Kidney tubule cell (primary cell): ENCODE data around the gene PLAA.

Experiments used
- DNase-seq: peaks from one replicate; pipeline ENCODE4 v3.0.0-alpha.2; 2018; ENCODE audit warnings: low spot score

The PLAA gene

DNA sequence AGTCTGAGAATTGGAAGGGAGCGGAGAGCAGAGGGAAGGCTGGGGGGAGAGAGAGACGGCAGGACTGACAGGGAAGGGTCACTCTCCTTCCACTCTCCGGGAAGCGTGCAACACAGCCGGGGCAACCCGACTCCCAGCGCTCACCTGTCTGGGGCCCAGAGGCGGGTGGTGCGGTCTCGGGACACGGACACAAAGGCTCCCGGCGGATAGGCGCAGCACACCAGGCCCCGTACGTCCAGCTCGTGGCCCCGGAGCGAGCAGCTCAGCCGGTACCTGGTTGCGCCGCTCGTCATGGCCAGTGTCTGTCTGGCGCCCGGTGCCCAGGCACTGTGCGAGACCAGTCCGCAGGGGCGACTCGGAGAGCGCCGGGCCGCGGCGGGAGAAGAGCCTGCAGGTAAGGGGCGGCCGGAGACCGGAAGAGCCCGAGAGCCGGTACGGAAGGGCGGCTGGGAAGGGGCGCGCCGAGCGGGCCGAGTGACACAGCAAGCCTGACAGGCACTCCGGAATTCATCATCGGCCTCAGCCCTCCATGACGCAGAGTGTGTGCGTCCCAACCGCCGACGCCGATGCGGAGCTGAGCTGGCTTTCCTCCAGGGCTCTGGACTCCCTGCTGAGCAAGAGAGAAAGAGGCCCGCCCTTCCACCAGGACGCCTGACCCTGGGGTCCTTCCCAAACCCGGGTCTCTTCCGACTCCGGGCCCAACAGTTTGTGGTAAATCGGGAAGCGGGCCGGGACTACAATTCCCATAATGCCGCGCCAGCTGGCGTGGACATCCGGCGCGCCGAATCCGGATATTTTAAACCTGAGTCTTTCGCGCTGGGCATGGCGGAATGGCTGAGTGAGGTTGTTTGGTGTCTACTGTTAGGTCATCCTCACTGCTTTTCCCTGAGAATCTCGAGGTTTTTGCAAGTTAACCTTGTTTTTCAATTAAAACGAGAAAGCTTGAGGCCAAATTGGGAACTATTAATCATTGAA lies at the start of gene PLAA:
TSS of gene PLAA (minus strand) at position 490 of the 975 bp plus-strand sequence. CDS start at position 293, 197 bp downstream.
- peak; percentile 94 for DNase-seq

- no peak for DNase-seq
These were observed 48.8 kb upstream of the PLAA start for GRCh38 chr9:26995810-26996209.

DNA sequence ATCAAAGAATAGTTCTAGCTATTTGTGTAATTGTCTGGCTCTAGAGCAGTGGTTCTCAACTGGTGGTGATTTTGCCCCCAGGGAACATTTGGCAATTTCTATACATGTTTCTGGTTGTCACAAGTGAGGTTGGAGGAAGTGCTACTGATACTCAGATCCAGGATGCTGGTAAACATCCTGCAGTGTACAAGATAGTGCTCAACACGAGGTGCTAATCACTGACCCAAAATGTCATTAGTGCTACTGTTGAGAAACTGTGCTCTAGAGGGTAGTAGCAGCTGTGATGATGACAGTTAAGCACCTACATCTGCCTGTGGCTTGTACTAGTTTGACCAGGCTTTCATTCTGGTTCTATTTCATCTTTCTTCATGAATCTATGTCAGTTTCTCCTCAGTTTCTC lies 36.3 kb upstream of the PLAA start:
- DNase-seq, result no peak

- peak; percentile 51 for DNase-seq
These were observed 29.0 kb upstream of the PLAA start for GRCh38 chr9:26975728-26976707.

- DNase-seq, result no peak
These were observed 27.9 kb upstream of the PLAA start for GRCh38 chr9:26974927-26975326.

DNA sequence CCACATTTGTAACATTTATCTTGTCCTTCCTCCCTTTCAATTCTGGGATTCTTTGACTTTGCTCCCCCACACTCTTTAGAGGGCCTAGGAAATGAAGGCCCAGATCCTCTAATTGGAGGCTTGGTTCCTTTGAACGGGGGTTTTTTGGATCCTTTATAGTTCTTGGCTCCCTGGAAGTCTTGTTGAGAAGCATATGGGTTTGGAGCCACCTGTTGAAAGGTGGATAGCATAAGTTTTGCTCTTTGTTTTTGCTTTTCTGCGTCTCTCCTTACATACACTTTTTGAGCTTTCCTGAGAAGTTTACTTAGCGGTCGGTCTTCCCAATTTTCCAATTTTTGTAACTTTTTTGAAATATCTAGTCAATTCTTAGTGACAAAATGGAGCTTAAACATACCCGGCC lies 26.9 kb upstream of the PLAA start:
- no peak for DNase-seq

GRCh38 chr9:26971721-26972120 lies 24.7 kb upstream of the PLAA start:
- no peak for DNase-seq

GRCh38 chr9:26956860-26957233 lies 9.8 kb upstream of the PLAA start:
- DNase-seq, result no peak

DNA sequence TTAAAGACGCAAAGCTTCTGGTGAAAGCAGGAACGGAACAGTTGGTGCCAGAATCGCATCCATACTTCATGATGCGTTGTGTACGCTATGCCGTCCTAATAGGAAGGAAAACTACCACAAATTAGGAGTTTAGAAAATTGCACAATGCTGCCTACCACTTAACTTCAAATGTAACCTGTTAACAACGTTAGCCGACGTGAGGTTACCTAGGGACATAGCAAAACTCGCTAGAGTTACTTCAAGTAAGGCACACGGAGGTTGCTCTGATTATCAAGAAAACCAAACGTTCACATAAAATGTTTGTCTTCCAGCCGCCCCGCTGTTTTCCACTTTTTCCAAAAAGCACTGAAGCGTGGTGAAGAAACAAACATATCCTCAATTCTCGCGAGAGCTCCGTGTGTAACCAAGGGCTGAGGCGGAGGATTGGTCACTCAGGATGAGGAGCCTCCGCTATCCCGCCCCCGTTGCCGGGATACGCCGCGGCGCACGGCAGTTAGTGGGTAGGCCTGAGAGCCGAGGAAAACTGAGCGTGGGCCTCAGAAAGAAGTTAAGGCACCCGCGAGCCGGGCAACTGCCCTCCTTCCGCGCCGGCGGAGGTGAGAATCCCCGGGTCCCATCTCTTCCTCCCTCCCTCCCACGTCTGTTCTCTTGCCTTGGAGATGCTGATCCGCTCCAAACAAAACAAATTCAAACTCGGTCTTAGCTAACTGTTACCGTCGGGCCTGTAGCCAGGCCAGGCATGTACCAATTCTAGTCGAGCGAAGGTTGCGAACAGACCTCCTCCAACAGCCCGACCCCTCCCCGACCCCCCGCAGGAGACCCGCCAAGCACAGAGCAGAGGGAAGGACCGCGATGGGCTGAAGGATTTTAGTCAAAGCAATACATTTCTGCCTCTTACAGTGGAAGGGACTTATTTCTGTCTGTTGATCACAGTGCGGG lies 9.1 kb upstream of the PLAA start, which contains the start of gene IFT74:
TSS of gene IFT74 (plus strand) at position 492 of the 939 bp plus-strand sequence. CDS start 5,556 bp downstream, outside the sequence.
- DNase-seq, result peak; percentile 97

- DNase-seq, result peak; percentile 31
These were observed 8.3 kb upstream of the PLAA start for GRCh38 chr9:26955222-26955903.

GRCh38 chr9:26954050-26954508 lies 7.0 kb upstream of the PLAA start:
- DNase-seq, result peak; percentile 42

- DNase-seq, result no peak
These were observed 4.8 kb upstream of the PLAA start for GRCh38 chr9:26951794-26952193.

DNA sequence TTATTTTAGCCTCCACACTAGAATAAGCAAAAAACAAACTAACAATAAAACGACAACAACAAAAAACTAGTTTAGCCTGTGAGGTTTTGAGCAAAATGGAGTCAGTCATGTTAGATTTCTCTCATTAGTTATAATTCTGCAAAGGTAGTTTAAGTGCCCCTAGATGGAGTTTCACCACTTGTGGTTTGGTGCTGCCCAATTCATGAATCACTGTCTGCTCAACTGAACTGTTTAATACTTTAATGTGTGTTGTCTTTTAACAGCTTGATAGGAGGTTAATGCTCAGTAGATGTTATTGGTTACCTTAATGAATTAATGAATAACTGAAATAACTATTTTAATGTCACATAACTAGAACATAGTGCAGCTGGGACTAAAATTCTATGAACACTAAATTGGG lies 3.5 kb upstream of the PLAA start:
- peak; percentile 41 for DNase-seq

- peak; percentile 51 for DNase-seq
These were observed 2.6 kb upstream of the PLAA start for GRCh38 chr9:26949637-26950069.

DNA sequence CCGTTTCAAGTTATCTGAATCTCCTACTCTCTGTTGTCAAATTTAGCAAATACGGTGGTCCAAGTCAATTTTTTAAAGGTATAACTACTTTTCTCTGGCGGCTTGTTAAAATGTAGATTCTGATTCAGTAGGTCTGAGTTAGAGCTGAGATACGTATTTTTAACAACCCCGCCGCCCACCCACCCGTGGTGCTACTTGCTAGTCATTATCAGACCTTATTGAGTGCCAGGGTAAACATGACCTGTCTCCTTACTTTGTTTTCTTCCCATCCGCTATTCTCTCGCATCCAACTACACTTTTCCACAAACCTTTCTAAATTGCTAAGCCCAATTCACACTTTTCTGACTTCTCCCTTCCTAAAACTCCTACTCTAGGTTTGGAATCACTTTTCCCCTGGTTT lies 694 bp upstream of the PLAA start:
- no peak for DNase-seq

GRCh38 chr9:26945591-26945990 lies 1.5 kb downstream of the PLAA start:
- peak; percentile 3 for DNase-seq

DNA sequence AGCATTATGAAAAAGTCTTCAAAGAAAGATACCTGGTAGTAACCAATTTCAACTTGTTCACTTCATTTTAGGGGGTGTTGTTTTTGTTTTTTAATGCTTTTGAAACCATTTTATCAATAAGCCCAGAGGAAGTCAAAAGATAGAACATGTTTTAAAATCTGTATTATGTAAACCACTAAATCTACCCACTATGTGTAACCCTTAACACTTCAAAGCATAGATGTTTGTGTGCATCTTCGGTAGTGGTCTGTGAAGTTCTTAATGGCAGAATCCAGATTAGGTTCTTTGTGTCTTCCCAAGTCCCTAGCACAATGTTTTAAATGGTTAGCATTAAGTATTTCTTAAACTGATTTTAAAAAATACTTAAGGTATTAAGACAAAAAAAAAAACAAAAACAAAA lies 6.3 kb downstream of the PLAA start:
- no peak for DNase-seq

DNA sequence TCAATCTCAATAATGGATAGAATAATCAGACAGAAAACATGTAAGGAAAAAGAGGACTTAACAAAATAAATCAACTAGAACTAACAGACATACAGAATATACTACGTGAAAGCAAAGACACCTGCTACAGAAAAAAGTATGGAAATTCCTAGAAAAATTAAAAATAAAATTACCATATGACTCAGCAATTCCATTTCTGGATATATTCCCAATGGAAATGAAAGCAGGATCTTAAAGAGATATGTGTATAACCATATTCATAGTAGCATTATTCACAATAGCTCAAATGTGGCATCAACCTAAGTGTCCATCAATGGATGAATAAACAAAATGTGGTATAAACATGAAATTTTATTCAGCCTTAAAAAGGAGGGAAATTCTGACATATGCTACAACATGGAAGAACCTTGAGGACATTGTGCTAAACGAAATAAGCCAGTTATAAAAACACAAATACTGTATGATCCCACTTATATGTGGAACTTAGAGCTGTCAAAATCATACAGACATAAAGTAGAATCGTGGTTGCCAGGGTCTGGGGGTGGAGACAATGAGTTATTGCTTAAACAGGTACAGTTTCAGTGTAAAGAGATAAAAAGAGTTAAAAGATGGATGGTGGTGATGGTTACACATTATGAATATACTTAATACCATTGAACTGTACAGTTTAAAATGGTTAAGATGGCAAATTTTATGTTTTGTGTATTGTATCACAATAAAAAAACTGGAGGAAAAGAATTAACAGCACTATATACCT lies 6.9 kb downstream of the PLAA start:
- DNase-seq, result no peak

DNA sequence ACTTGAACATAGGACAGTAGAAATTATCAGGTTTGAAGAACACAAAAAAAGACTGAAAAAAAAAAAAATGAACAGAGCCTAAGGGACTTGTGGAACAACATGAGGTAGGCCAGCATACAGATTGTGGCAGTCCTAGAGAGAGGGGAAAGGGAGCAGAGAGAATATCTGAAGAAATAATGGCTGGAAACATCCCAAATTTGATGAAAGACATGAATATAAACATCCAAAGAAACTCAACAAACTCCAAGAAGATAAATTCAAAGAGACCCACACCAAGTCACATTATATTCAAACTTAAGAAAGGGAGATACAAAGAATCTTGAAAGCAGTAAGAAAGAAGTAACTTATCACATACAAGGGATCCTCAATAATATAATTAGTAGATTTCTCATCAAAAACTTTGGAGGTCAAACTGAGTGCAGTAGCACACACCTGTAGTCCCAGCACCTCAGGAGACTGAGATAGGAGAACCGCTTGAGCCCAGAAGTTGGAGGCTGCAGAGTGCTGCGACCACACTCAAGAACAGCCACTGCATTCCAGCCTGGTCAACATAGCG lies 9.1 kb downstream of the PLAA start:
- no peak for DNase-seq
